Measurements from ENCODE around the gene ZDHHC16. TPM values are rescaled to one million over a fixed set of nuclear protein-coding genes. Genes with fewer than 3 reads are reported as not detected.

The ZDHHC16 gene
- total and polyA plus RNA-seq, 10 of the 15 experiments (the other 5 are each of a cell fraction or from before 2014, with no cell fraction given) = 16.8 to 63.1 (median 29.8) TPM

DNA sequence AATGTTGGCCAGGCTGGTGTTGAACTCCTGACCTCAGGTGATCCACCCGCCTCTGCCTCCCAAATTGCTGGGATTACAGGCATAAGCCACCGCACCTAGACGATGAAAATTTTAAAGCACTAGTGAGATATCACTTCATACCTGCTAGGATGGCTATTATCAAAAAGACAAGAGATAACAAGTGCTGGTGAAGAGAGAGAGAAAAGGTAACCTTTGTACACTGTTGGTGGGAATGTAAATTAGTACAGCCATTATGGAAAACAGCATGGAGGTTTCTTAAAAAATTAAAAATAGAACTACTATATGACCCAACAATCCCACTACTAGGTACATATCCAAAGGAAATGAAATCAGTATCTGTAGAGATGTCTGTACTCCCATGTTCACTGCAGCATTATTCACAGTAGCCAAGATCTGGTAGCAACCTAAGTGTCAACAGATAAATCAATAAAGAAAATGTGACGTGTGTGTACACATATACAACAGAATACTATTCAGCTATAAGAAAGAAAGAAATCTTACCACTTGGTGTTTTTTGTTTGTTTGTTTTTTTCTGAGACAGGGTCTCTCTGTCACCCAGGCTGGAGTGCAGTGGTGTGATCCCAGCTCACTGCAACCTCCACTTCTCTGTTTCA is 39.8 kb downstream of the ZDHHC16 start (continued):
- TF ChIP-seq, protein P1, sequence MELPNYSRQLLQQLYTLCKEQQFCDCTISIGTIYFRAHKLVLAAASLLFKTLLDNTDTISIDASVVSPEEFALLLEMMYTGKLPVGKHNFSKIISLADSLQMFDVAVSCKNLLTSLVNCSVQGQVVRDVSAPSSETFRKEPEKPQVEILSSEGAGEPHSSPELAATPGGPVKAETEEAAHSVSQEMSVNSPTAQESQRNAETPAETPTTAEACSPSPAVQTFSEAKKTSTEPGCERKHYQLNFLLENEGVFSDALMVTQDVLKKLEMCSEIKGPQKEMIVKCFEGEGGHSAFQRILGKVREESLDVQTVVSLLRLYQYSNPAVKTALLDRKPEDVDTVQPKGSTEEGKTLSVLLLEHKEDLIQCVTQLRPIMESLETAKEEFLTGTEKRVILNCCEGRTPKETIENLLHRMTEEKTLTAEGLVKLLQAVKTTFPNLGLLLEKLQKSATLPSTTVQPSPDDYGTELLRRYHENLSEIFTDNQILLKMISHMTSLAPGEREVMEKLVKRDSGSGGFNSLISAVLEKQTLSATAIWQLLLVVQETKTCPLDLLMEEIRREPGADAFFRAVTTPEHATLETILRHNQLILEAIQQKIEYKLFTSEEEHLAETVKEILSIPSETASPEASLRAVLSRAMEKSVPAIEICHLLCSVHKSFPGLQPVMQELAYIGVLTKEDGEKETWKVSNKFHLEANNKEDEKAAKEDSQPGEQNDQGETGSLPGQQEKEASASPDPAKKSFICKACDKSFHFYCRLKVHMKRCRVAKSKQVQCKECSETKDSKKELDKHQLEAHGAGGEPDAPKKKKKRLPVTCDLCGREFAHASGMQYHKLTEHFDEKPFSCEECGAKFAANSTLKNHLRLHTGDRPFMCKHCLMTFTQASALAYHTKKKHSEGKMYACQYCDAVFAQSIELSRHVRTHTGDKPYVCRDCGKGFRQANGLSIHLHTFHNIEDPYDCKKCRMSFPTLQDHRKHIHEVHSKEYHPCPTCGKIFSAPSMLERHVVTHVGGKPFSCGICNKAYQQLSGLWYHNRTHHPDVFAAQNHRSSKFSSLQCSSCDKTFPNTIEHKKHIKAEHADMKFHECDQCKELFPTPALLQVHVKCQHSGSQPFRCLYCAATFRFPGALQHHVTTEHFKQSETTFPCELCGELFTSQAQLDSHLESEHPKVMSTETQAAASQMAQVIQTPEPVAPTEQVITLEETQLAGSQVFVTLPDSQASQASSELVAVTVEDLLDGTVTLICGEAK (IDR thresholded peaks at IDR 0.05; ENCODE audit: borderline replicate concordance) = no peak

GRCh38 chr10:97490592-97490991 is 44.6 kb downstream of the ZDHHC16 start:
- H3K27me3 ChIP-seq (replicated peaks in 1 of 2; ENCODE audit: control insufficient read depth in 2 of 2, insufficient read depth in 2 of 2, low read length in 1 of 2) = no peaks in the 10 kb centered on the region
- WGBS (ENCODE audit: insufficient coverage, insufficient replicate concordance, low lambda C conversion rate, missing lambda C conversion rate) = 56% methylated on average over 2 of the region's 2 CpGs
- CTCF ChIA-PET = interaction anchor here (0.8 to 2.2 kb wide), 2 partner anchors 44 to 212 kb away, joined by 3 to 8 read pairs; no protein-coding TSS in a partner anchor
- peak overlapping the region; percentile 3; the same call in 1 of the 2 replicates for H3K4me2 ChIP-seq (ENCODE audit: control insufficient read depth, insufficient read depth)
- ATAC-seq (peak; percentile 15), DNase-seq (ENCODE audit: low read depth, low spot score) (no peak), FAIRE-seq (no peak)
- intact Hi-C loops (cut with micrococcal nuclease; ENCODE audit: unreplicated experiment) (no loop called here), in situ Hi-C loops (cut with MboI) (no loop called here)
- H3K4me1 ChIP-seq (ENCODE audit: control insufficient read depth, insufficient read depth, low read length) = no peaks in the 10 kb centered on the region
- SMC1A ChIA-PET (ENCODE audit: uncharacterized antibody, unreplicated experiment) = no interaction called here
- H3K27ac ChIP-seq (ENCODE audit: control insufficient read depth, insufficient read depth) = no peak overlapping the region
- H3K9ac ChIP-seq (ENCODE audit: control insufficient read depth, insufficient read depth, low read length) = no peak overlapping the region
- no peaks in the 10 kb centered on the region for H4K20me1 ChIP-seq (ENCODE audit: control insufficient read depth, insufficient read depth)
- no peak for TF ChIP-seq HDAC6 (IDR thresholded peaks at IDR 0.05; ENCODE audit: unreplicated experiment)
- no peak overlapping the region for H2AFZ ChIP-seq (ENCODE audit: control insufficient read depth, low read depth, low read length)
- H3K36me3 ChIP-seq (ENCODE audit: control insufficient read depth in 2 of 2, insufficient read depth in 2 of 2, low read length in 1 of 2) = peaks cover 2 to 3% of the 10 kb centered on the region in 2 experiments; a peak in 2 of 4 replicates
- no TSS peak for BruUV-seq (replicated peaks)
- no peaks in the 10 kb centered on the region for H3K9me3 ChIP-seq (replicated peaks; ENCODE audit: control insufficient read depth, insufficient read depth, low read length)
- POLR2A ChIA-PET = no interaction called here
- peaks cover 76% of the 10 kb centered on the region for H3K79me2 ChIP-seq (ENCODE audit: control insufficient read depth, insufficient read depth, low read length)
- no peak overlapping the region for H3K4me3 ChIP-seq
- RAD21 ChIA-PET (ENCODE audit: unreplicated experiment) = no interaction called here

All from GM12878 (cell line).